K562 (cell line): Measurements from ENCODE around the gene NPAS3. TPM values are rescaled to one million over a fixed set of nuclear protein-coding genes. Genes with fewer than 3 reads are reported as not detected.

ENCODE experiments used
- ATAC-seq: fragments of 200-7000 bp; cut with Tn5 transposase; 3 replicates; pipeline ENCODE4 v1.9.1; 2020; ENCODE audit warnings: moderate library complexity
- BruUV-seq: library from RNA; stranded (reverse); fragments of 400-500 nt; replicated peaks from 2 replicates; lab custom pipeline; 2021; lab: Mats Ljungman, UMichigan
- CTCF ChIA-PET: fragments of 300-600 bp; formaldehyde crosslinking; extraction: SDS; loops from one replicate; lab custom pipeline; 2021; ENCODE audit warnings: low intra/inter-chr PET ratio; lab: Yijun Ruan, JAX
- POLR2A ChIA-PET: fragments of 300-600, 350-650 bp; sonication (Branson Sonifier 250); formaldehyde crosslinking; extraction: SDS; loops from one replicate; lab custom pipeline; 2021; ENCODE audit warnings: antibody characterized with exemption, inconsistent platforms; lab: Yijun Ruan, JAX
- DNase-seq, 4 experiments: peaks; one replicate each; pipeline versions ENCODE4 v3.0.0 to v3.0.0-alpha.2; 2011 to 2018; ENCODE audit warnings: low spot score in 3 of 4, mixed read lengths in 3 of 4; ENCODE audit errors: extremely low read depth in 1 of 4
- FAIRE-seq: peaks from 2 replicates; lab custom pipeline; 2011; peaks lifted over from hg19 to GRCh38; lab: Jason Lieb, UNC
- H2AFZ ChIP-seq: 2 replicates; pipeline ENCODE4 v1.6.0; 2011; ENCODE audit warnings: low read depth, low read length, control low read depth, inconsistent platforms
- H3K27ac ChIP-seq: fragments of 200-600 bp; 3 replicates; pipeline ENCODE4 v1.8.0; 2011; ENCODE audit warnings: low read depth, mild to moderate bottlenecking, control low read depth, inconsistent platforms, low read length, moderate library complexity, mixed read lengths; ENCODE audit errors: extremely low read depth
- H3K27me3 ChIP-seq, 2 experiments: fragments of 300-600 bp in 1 of 2; 2 replicates in 1 of 2; 3 replicates in 1 of 2; pipeline versions ENCODE4 v1.6.0 to v1.8.0; 2011; ENCODE audit warnings: inconsistent platforms in 2 of 2, low read length in 2 of 2, mild to moderate bottlenecking in 1 of 2, mixed read lengths in 1 of 2, moderate library complexity in 1 of 2; ENCODE audit not compliant: control insufficient read depth in 2 of 2, insufficient read depth in 2 of 2
- H3K36me3 ChIP-seq: fragments of 300-600 bp; 3 replicates; pipeline ENCODE4 v1.8.0; 2011; ENCODE audit warnings: mild to moderate bottlenecking, low read length, inconsistent platforms; ENCODE audit not compliant: control insufficient read depth, insufficient read depth
- H3K4me1 ChIP-seq, 2 experiments: fragments of 200-600 bp in 1 of 2; replicated peaks in 1 of 2; 2 replicates in 1 of 2; 3 replicates in 1 of 2; pipeline versions ENCODE4 v1.5.1 to v1.8.0; 2011; ENCODE audit warnings: inconsistent platforms in 2 of 2, low read length in 2 of 2, mild to moderate bottlenecking in 1 of 2, mixed read lengths in 1 of 2, moderate library complexity in 1 of 2; ENCODE audit not compliant: control insufficient read depth in 2 of 2, insufficient read depth in 2 of 2
- H3K4me2 ChIP-seq: 2 replicates; pipeline ENCODE4 v1.6.1; 2011; ENCODE audit warnings: low read length, control low read depth, inconsistent platforms, mixed read lengths; ENCODE audit not compliant: insufficient read depth
- H3K4me3 ChIP-seq: fragments of 200-600 bp; sonication (generic), shearing (Covaris generic); 2 replicates; pipeline ENCODE4 v1.5.1; 2016; ENCODE audit warnings: control low read depth, inconsistent platforms
- H3K79me2 ChIP-seq: fragments of 200-600 bp; 3 replicates; pipeline ENCODE4 v1.8.0; 2011; ENCODE audit warnings: low read length, inconsistent platforms; ENCODE audit not compliant: control insufficient read depth, insufficient read depth
- H3K9ac ChIP-seq, 2 experiments: 2 replicates each; pipeline versions ENCODE4 v1.6.0 to v1.6.1; 2011; ENCODE audit warnings: low read depth in 2 of 2, low read length in 2 of 2, control low read depth in 1 of 2, inconsistent platforms in 1 of 2, mild to moderate bottlenecking in 1 of 2, mixed read lengths in 1 of 2; ENCODE audit not compliant: insufficient read depth in 1 of 2
- H3K9me1 ChIP-seq: one replicate; pipeline ENCODE4 v1.6.0; 2011; ENCODE audit warnings: inconsistent platforms, mild to moderate bottlenecking, low read length, moderate library complexity; ENCODE audit not compliant: control insufficient read depth, insufficient read depth
- H3K9me3 ChIP-seq: replicated peaks from 2 replicates; pipeline ENCODE4 v1.5.1; 2011; ENCODE audit warnings: low read depth, low read length, inconsistent platforms; ENCODE audit not compliant: control insufficient read depth, insufficient read depth
- H4K20me1 ChIP-seq: replicated peaks from 2 replicates; pipeline ENCODE4 v1.6.1; 2011; ENCODE audit warnings: low read length, inconsistent platforms, mixed read lengths; ENCODE audit not compliant: control insufficient read depth, insufficient read depth
- ADNP ChIP-seq: fragments of 200-800 bp; sonication (Bioruptor generic); IDR thresholded peaks from 2 replicates; pipeline ENCODE4 v1.6.1; 2016; ENCODE audit warnings: missing genetic modification characterization, missing compliant biosample characterization
- BHLHE40 ChIP-seq: IDR thresholded peaks from 2 replicates; pipeline ENCODE4 v1.6.1; 2011; ENCODE audit warnings: low read length, improper control_type of control experiment
- EP300 ChIP-seq: IDR thresholded peaks from 2 replicates; pipeline ENCODE4 v1.6.1; 2012; ENCODE audit warnings: low read length, improper control_type of control experiment
- NCOA2 ChIP-seq, 2 experiments: fragments of 450-650 bp; IDR thresholded peaks; 2 replicates each; pipeline ENCODE4 v1.6.1; 2018; ENCODE audit warnings: mild to moderate bottlenecking in 2 of 2, moderate library complexity in 1 of 2; ENCODE audit not compliant: partially characterized antibody in 2 of 2
- NFE2 ChIP-seq: IDR thresholded peaks from 2 replicates; pipeline ENCODE4 v1.6.1; 2014; ENCODE audit warnings: antibody characterized with exemption, low read depth
- SMARCE1 ChIP-seq: fragments of 450-650 bp; IDR thresholded peaks from 2 replicates; pipeline ENCODE4 v1.7.1; 2016; ENCODE audit warnings: mild to moderate bottlenecking
- ZNF41 ChIP-seq: fragments of 250-450 bp; sonication (Bioruptor Pico); conservative IDR thresholded peaks from 2 replicates; pipeline ENCODE4 v1.4.0; 2020; ENCODE audit warnings: mild to moderate bottlenecking
- WGBS: fragments of 100-300 bp; shearing (Covaris generic); methylation state at CpG from one replicate; pipeline ENCODE4 v1.1.6; 2016; ENCODE audit warnings: low coverage, mixed read lengths; ENCODE audit not compliant: insufficient coverage; ENCODE audit errors: missing lambda C conversion rate; 5-methylcytosine and 5-hydroxymethylcytosine counted together
- in situ Hi-C: fragments of 300-500 bp; cut with MboI; formaldehyde crosslinking; loops from 4 replicates; pipeline ENCODE4 v1.15.0; 2018; ENCODE audit warnings: inconsistent platforms, mixed read lengths
- intact Hi-C: fragments of 100-400 bp; cut with micrococcal nuclease; formaldehyde crosslinking; loops from 2 replicates; pipeline ENCODE4 v1.14.2; 2022
- polyA plus RNA-seq, 8 experiments: library from polyadenylated mRNA; depleted of rRNA in 4 of 8; stranded (reverse) in 5 of 8; unstranded in 3 of 8; fragments of >200 nt; fragmentation: Nextera tagmentation in 2 of 8; fragmentation: Illumina TruSeq in 1 of 8; extraction: Ambion mirVana in 2 of 8; extraction: Trizol in 1 of 8; gene quantifications; 2 replicates each; pipeline versions ENCODE4 v1.2.1 to v1.2.3, GENCODE V29; 2011 to 2014; ENCODE audit warnings: inconsistent platforms in 1 of 8, missing spikeins in 1 of 8
- total RNA-seq, 7 experiments: library from RNA; depleted of rRNA in 6 of 7; stranded (reverse); fragments of >200 nt in 6 of 7; fragmentation: Illumina TruSeq in 2 of 7; extraction: Trizol in 2 of 7; gene quantifications; 2 replicates each; pipeline versions ENCODE4 v1.2.1 to v1.2.3, GENCODE V29; 2011 to 2021; ENCODE audit warnings: low replicate concordance in 1 of 7
- TF ChIP-seq, protein P1 (sequence below): fragments of 450-650 bp; formaldehyde crosslinking; IDR thresholded peaks from 2 replicates; pipeline ENCODE4 v1.4.0; 2022; ENCODE audit warnings: missing genetic modification characterization
- TF ChIP-seq, protein P2 (sequence below): fragments of 450-650 bp; IDR thresholded peaks from 2 replicates; pipeline ENCODE4 v1.6.1; 2016; ENCODE audit warnings: missing biosample characterization, missing genetic modification characterization

The NPAS3 gene
- total and polyA plus RNA-seq, 9 of the 15 experiments (the other 6 are each of a cell fraction or from before 2014, with no cell fraction given) = 0.04 TPM; not detected in 8

DNA sequence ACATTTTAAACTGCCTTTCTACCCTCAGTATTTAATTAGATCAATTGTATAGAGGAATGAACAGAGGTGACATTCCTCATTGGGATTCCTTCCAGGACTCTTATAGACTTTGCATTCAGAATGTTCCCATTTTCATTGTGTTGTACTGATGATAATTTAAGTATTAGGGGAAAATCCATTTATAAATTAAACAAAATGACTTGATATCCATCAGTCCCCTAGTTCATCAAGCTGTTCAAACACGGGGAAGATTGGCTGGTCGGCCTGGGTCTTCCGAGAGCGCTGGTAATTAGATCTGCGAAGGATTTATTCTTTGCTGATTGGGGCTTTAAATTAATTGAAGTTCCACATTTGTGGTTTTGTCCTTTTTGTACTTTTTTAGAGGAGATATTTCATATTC, 738.2 kb downstream of the NPAS3 start (continued):
- TF ChIP-seq EP300 = no peak
- no peak for TF ChIP-seq ADNP (tag)

DNA sequence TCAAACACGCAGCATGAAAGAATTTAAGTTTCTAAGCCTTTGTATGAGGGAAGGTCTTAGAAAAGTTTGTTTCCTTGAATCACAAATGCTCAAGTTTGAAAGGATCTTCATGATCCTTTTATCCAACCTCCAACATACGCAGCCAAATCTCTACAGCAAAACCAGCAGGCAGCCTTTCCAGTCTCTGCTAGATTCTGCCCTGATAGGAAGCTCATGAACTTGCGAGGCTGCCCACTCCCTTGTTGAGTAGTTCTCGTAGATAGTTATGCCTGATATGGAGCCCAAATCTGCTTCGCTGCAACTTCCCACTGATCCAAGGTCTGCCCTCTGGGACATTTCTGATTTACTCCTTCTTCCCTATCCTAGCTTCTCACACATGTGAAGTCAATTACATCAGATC, 739.3 kb downstream of the NPAS3 start:
- TF ChIP-seq BHLHE40 = no peak
- no peak for TF ChIP-seq NFE2
- TF ChIP-seq ZNF41 (CRISPR knock-in tag) = no peak
- TF ChIP-seq SMARCE1 = no peak
- TF ChIP-seq, protein P1, sequence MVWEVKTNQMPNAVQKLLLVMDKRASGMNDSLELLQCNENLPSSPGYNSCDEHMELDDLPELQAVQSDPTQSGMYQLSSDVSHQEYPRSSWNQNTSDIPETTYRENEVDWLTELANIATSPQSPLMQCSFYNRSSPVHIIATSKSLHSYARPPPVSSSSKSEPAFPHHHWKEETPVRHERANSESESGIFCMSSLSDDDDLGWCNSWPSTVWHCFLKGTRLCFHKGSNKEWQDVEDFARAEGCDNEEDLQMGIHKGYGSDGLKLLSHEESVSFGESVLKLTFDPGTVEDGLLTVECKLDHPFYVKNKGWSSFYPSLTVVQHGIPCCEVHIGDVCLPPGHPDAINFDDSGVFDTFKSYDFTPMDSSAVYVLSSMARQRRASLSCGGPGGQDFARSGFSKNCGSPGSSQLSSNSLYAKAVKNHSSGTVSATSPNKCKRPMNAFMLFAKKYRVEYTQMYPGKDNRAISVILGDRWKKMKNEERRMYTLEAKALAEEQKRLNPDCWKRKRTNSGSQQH = no peak
- no peak for TF ChIP-seq NCOA2 (IDR thresholded peaks at IDR 0.05; ENCODE audit: partially characterized antibody in 2 of 2)
- TF ChIP-seq, protein P2, sequence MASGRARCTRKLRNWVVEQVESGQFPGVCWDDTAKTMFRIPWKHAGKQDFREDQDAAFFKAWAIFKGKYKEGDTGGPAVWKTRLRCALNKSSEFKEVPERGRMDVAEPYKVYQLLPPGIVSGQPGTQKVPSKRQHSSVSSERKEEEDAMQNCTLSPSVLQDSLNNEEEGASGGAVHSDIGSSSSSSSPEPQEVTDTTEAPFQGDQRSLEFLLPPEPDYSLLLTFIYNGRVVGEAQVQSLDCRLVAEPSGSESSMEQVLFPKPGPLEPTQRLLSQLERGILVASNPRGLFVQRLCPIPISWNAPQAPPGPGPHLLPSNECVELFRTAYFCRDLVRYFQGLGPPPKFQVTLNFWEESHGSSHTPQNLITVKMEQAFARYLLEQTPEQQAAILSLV (tag) = no peak
- DNase-seq (no peak), FAIRE-seq (no peak), ATAC-seq (no peak)
- Histone ChIP-seq H4K20me1 (no peaks in the 10 kb centered on the region), H3K27ac (no peak overlapping the region), H3K4me2 (no peak overlapping the region), H3K36me3 (no peaks in the 10 kb centered on the region), H3K4me1 (no peaks in the 10 kb centered on the region), H3K9me3 (no peaks in the 10 kb centered on the region), H3K79me2 (no peaks in the 10 kb centered on the region), H3K4me3 (no peak overlapping the region), H2AFZ (no peak overlapping the region), H3K9ac (no peak overlapping the region), H3K27me3 (no peaks in the 10 kb centered on the region), H3K9me1 (no peaks in the 10 kb centered on the region)
- ChIA-PET CTCF (interaction anchor here (0.7 kb wide), 1 partner anchor 1227 kb away, joined by 3 read pairs; no protein-coding TSS in a partner anchor), POLR2A (no interaction called here)
- intact Hi-C loops = no loop called here
- BruUV-seq = no TSS peak
- 9% methylated on average over 5 of the region's 5 CpGs for WGBS
- in situ Hi-C loops = no loop called here
